ENCODE data around the gene ARHGEF28.

- TF ChIP-seq, protein P1, sequence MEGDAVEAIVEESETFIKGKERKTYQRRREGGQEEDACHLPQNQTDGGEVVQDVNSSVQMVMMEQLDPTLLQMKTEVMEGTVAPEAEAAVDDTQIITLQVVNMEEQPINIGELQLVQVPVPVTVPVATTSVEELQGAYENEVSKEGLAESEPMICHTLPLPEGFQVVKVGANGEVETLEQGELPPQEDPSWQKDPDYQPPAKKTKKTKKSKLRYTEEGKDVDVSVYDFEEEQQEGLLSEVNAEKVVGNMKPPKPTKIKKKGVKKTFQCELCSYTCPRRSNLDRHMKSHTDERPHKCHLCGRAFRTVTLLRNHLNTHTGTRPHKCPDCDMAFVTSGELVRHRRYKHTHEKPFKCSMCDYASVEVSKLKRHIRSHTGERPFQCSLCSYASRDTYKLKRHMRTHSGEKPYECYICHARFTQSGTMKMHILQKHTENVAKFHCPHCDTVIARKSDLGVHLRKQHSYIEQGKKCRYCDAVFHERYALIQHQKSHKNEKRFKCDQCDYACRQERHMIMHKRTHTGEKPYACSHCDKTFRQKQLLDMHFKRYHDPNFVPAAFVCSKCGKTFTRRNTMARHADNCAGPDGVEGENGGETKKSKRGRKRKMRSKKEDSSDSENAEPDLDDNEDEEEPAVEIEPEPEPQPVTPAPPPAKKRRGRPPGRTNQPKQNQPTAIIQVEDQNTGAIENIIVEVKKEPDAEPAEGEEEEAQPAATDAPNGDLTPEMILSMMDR (IDR thresholded peaks at IDR 0.05), result no peak
- no peak for TF ChIP-seq POLR2A (IDR thresholded peaks at IDR 0.05)
Observed at GRCh38 chr5:73838901-73839300, 212.9 kb downstream of the ARHGEF28 start.
